ENCODE data around the gene NKX2-3. TPM values are rescaled to one million over a fixed set of nuclear protein-coding genes. Genes with fewer than 3 reads are reported as not detected.

The NKX2-3 gene
- total RNA-seq, 4 donors from 2014 or later = not detected

DNA sequence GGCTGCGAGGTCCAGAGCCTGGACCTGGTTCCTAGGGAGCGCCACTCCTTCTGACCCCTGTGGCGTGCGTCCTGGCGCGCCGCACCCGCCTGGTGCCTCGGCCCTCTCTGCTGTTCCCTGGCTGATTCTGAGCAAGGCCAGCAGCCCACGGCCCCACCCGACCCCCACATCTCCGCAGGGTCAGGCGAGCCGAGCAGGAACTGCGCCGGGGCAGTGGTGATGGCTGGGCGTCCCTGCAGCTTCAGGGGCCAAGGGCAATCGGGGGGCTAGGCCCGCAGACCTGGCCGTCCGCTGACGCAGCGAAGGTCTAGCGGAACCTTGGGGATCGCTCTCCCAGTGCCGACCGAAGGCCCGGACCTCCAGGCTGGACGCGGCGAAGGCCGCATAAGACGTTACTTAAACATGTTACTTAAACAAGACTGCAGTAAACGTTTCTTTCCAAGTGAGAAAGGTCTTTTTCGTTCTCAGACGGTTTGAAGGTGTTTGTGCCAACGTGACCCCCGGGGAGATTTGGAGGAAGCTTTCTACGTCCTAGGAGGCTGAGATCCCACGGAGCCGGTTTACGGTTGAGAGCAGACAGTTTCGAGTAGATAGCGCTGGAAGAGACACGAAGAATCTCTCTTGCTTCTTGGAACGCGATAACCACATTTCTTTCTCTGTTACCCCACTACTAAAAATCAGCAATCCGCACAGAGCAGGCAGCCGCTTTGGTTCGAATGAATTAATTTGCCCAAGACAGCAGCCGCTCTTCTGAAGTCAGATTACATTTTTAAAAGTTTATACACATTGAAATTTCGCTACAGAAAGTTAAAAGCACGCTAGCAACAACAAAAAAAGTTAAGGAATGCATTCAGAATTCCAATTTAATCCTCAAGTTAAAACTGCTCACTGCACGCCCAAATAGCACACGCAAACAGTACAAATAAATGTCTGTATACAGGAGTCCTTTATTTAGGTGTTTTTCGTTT lies 4.9 kb upstream of the NKX2-3 start:
- TF ChIP-seq, protein P1, sequence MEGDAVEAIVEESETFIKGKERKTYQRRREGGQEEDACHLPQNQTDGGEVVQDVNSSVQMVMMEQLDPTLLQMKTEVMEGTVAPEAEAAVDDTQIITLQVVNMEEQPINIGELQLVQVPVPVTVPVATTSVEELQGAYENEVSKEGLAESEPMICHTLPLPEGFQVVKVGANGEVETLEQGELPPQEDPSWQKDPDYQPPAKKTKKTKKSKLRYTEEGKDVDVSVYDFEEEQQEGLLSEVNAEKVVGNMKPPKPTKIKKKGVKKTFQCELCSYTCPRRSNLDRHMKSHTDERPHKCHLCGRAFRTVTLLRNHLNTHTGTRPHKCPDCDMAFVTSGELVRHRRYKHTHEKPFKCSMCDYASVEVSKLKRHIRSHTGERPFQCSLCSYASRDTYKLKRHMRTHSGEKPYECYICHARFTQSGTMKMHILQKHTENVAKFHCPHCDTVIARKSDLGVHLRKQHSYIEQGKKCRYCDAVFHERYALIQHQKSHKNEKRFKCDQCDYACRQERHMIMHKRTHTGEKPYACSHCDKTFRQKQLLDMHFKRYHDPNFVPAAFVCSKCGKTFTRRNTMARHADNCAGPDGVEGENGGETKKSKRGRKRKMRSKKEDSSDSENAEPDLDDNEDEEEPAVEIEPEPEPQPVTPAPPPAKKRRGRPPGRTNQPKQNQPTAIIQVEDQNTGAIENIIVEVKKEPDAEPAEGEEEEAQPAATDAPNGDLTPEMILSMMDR (IDR thresholded peaks at IDR 0.05; ENCODE audit: low read depth) = no peak

DNA sequence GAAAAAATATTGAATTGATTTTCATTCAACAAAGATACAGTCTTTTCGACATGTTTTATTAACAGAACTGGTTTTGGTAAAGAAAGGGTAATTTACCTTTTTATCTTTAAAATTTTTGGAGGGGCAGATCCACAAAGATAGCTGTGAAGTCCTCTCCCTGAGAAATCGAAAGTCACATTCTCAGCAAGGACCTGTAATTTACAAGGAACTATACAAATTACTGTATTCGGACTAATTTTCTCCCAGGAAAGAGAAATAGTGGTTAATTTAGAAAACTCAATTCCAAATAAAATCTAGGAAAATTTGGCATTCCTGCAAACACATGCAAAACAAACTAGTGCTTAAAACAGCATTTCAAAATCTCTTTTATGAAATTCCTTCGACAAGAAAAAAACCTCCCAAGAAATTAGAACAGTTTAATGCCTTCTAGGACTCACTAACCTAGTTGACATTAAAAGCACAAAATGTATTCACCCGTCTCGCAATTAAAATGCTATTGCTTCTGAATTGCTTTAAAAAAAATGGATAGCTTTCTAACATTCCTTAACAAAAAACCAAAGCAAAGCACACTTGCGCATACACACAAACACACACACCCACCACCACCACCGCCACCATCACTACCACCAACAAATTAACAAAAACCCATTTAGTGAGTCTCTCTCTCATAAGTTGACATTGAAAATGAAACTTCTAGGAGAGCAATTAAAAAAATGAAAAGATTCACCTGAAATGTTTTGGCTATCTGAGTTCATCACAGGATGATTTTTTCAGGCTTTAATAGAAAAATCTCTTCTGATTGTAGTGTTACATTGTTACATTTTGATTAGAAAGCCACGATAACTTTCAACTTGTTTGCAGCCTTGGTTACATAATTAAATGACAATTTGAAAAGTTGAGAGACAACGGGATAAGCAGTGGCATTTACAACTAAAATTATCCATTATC lies 4.0 kb upstream of the NKX2-3 start:
- TF ChIP-seq, protein P1 (IDR thresholded peaks at IDR 0.05; ENCODE audit: low read depth) = no peak

DNA sequence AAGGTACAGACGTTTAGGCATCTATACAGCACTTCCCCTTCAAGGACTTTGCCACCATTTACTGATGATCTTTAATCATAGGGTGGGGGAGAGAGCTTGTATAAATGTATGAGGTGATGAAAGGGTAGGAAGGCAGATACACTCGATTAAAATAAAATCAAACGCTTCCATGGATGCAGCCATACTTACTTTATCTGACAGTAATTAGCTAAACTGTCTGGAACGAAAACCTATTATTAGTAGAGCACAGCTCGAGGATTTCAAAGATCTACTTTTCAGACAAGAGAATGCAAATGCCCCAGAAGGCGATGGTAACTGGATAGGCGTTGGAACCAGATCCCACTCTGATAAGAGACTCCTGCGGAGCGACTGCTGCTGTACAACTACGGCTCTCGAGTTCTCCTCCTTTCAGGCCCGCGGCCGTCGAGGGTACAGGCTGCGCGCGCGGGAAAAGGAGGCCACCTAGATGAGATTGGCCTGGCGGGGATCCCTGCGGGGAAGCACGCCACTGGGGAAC lies 3.1 kb upstream of the NKX2-3 start:
- TF ChIP-seq, protein P1 (IDR thresholded peaks at IDR 0.05; ENCODE audit: low read depth) = no peak

DNA sequence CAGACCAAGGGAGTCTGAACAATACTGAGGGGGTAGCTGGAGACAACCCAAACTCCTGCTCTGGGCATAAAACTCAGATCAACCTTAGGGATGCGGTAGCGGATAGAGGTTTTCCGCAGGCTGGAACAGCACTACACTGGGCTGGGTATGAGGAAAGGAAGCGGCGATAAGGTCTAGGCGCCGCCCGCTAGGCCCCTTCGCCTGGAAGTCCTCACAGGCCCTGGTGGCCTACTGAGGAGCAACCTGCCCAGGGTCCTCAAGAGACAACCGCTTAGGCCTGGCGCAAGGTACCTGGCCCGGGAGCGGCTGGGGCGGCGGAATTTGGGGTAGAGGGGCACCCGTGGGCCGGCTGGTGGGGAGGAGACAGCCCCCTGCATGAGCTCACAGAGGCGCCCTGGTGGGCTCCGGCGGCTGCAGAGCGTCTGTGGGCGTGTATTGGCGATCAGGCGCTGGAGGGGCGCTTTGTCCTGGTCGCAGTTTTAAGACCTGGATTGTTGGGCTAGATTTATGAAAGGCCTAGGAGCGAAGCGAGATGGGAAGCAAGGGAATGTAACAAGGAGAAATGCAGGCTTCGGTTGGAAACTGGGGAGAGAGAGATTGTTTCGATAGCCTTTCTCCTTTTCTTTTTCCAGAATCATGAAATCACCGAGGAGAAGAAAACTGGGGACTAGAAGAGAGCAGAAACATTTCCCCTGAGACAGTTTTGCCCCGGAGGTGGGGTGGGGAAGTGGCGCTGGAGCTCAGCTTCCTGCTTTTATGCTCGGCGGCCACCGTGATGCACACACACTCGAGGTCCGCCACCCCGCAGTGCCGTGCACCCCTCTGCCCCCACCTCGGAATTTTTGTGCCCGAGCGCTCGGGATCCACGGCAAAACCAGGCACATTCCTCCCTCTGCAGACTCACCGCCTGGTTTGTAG lies 2.4 kb upstream of the NKX2-3 start:
- TF ChIP-seq, protein P1 (IDR thresholded peaks at IDR 0.05; ENCODE audit: low read depth) = no peak

DNA sequence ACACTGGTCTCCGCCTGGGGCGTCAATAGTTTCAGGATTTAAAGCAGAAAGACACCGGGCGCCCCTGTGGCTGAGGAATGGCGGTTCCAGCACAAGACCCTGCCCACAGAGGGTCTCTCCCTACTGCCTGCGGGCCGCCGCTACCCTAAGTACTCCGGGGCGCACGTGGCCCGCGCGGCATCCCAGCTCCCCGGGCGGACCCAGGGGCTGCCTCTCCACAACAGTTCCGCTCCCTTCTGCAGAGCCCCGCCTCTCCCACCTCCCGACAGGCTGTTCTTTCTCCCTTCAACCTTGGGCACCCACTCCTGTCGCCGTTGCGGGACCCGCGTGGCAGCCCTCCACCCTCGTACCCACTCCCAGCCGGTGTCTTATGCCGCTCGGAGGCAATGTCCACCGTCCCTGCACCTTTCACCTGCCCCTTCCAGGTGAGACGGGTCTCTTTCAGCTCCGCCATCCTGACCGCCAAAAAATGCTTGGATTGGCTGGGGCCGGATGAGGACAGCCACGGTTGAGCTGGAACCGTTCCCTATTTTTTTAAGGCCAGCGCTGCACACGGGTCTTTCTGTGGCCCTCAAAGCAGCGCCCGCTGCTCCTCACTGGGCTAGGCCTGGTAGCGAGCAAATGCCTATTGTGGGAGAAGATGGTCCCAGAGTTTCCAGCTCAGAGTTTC lies 1.6 kb upstream of the NKX2-3 start:
- TF ChIP-seq, protein P1 (IDR thresholded peaks at IDR 0.05; ENCODE audit: low read depth) = no peak

All from subcutaneous adipose tissue (tissue), 4 donors.